Thyroid gland (tissue), 4 donors: ENCODE data around the gene PPP1CB.

Experiments
- CTCF ChIP-seq, 6 experiments: fragments of 200-600 bp in 3 of 6; fragments of 450-650 bp in 3 of 6; sonication (generic) in 3 of 6; IDR thresholded peaks; one replicate each; pipeline ENCODE4 v1.5.1; 2016 to 2019; ENCODE audit warnings: antibody characterized with exemption in 6 of 6, mild to moderate bottlenecking in 2 of 6, inconsistent platforms in 1 of 6, moderate library complexity in 1 of 6
- POLR2A ChIP-seq, 2 donors: fragments of 450-650 bp; IDR thresholded peaks; one replicate each; pipeline ENCODE4 v1.6.1; 2017; ENCODE audit warnings: antibody characterized with exemption in 2 of 2, mild to moderate bottlenecking in 2 of 2, moderate library complexity in 1 of 2

GRCh38 chr2:28748176-28748575 is 3.5 kb upstream of the PPP1CB start:
- TF ChIP-seq POLR2A (IDR thresholded peaks at IDR 0.05): no peak
- no peak for TF ChIP-seq CTCF (IDR thresholded peaks at IDR 0.05)
